ENCODE results near the gene PTEN. TPM values are rescaled to one million over a fixed set of nuclear protein-coding genes. Genes with fewer than 3 reads are reported as not detected.

The PTEN gene
- total RNA-seq: 100 to 1,000 TPM; 143 to 224 (median 171) TPM

DNA sequence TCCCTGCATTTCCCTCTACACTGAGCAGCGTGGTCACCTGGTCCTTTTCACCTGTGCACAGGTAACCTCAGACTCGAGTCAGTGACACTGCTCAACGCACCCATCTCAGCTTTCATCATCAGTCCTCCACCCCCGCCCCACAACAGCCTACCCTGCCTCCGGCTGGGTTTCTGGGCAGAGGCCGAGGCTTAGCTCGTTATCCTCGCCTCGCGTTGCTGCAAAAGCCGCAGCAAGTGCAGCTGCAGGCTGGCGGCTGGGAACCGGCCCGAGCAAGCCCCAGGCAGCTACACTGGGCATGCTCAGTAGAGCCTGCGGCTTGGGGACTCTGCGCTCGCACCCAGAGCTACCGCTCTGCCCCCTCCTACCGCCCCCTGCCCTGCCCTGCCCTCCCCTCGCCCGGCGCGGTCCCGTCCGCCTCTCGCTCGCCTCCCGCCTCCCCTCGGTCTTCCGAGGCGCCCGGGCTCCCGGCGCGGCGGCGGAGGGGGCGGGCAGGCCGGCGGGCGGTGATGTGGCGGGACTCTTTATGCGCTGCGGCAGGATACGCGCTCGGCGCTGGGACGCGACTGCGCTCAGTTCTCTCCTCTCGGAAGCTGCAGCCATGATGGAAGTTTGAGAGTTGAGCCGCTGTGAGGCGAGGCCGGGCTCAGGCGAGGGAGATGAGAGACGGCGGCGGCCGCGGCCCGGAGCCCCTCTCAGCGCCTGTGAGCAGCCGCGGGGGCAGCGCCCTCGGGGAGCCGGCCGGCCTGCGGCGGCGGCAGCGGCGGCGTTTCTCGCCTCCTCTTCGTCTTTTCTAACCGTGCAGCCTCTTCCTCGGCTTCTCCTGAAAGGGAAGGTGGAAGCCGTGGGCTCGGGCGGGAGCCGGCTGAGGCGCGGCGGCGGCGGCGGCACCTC, at the start of gene PTEN, which contains the start of gene KLLN:
TSS of gene PTEN (plus strand) at position 573 of the 891 bp plus-strand sequence. CDS start 845 bp downstream, outside the sequence.
TSS of gene KLLN (minus strand) at position 481 of the 891 bp plus-strand sequence. CDS start 1,046 bp downstream, outside the sequence.
- Histone ChIP-seq H3K27ac (peak within 1 kb of the TSS; percentile 88 to 98 (median 96)), H3K9me3 (no peaks in the 10 kb centered on the region), H3K36me3 (no peaks in the 10 kb centered on the region), H3K27me3 (no peaks in the 10 kb centered on the region), H3K4me1 (peaks cover 0 to 15% (median 2%) of the 10 kb centered on the region in 4 donors), H3K4me3 (peak within 1 kb of the TSS; percentile 62 to 92 (median 88))
- DNase-seq (ENCODE audit: low spot score in 2 of 2): peak; percentile 82
- TF ChIP-seq POLR2A (IDR thresholded peaks at IDR 0.05) (peak; percentile 85 to 87), EP300 (IDR thresholded peaks at IDR 0.05) (peak in 1 of 2 donors; percentile 96)
- TF ChIP-seq, protein P1, sequence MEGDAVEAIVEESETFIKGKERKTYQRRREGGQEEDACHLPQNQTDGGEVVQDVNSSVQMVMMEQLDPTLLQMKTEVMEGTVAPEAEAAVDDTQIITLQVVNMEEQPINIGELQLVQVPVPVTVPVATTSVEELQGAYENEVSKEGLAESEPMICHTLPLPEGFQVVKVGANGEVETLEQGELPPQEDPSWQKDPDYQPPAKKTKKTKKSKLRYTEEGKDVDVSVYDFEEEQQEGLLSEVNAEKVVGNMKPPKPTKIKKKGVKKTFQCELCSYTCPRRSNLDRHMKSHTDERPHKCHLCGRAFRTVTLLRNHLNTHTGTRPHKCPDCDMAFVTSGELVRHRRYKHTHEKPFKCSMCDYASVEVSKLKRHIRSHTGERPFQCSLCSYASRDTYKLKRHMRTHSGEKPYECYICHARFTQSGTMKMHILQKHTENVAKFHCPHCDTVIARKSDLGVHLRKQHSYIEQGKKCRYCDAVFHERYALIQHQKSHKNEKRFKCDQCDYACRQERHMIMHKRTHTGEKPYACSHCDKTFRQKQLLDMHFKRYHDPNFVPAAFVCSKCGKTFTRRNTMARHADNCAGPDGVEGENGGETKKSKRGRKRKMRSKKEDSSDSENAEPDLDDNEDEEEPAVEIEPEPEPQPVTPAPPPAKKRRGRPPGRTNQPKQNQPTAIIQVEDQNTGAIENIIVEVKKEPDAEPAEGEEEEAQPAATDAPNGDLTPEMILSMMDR (IDR thresholded peaks at IDR 0.05): peak in 2 of 5 experiments; percentile 24 to 35
- 0% methylated on average over 45 to 47 of the region's 89 CpGs for WGBS, 2 donors

DNA sequence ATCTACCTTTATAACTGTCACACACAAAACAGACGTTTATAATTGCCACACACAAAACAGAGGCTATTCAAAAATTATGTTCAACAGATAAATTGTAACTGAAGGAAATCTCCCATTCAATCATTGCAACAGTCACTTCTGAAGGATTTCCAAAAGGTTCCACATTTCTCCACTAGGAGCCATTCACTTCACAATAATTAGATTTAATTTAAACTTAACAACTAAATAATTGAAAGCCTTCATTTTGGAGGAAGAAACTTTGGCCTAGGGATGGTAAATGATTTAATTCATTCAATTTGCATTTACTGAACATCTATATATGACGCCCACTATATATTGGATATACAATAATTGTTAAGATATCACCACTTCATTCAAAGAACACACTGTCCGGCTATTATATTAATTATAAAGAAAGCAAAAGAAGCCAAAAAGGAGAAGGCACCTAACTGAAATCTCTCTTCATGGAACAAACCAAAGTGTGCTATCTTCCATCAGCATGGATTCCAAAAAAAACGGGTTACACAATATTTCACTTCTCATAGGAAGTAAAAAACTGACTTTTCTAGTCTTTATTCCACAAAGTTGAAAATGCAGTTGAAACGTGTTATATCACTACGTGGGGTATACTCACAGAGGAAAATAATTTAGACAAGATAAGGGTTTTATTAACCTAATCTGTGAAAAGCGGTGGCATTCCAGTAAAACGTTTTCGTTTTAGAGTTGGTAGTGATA, 47.1 kb upstream of the PTEN start:
- Histone ChIP-seq H3K27ac (no peak overlapping the region), H3K4me1 (peaks cover 0 to 29% (median 8%) of the 10 kb centered on the region in 4 donors), H3K36me3 (peaks cover 0 to 12% (median 3%) of the 10 kb centered on the region in 3 donors), H3K27me3 (no peaks in the 10 kb centered on the region), H3K9me3 (no peaks in the 10 kb centered on the region), H3K4me3 (no peak overlapping the region)
- no peak for DNase-seq (ENCODE audit: low spot score in 2 of 2)
- no peak for TF ChIP-seq POLR2A (IDR thresholded peaks at IDR 0.05)
- TF ChIP-seq, protein P1 (IDR thresholded peaks at IDR 0.05): no peak
- no peak for TF ChIP-seq EP300 (IDR thresholded peaks at IDR 0.05)
- 78 to 81% methylated on average over 9 of the region's 9 CpGs for WGBS, 2 donors

DNA sequence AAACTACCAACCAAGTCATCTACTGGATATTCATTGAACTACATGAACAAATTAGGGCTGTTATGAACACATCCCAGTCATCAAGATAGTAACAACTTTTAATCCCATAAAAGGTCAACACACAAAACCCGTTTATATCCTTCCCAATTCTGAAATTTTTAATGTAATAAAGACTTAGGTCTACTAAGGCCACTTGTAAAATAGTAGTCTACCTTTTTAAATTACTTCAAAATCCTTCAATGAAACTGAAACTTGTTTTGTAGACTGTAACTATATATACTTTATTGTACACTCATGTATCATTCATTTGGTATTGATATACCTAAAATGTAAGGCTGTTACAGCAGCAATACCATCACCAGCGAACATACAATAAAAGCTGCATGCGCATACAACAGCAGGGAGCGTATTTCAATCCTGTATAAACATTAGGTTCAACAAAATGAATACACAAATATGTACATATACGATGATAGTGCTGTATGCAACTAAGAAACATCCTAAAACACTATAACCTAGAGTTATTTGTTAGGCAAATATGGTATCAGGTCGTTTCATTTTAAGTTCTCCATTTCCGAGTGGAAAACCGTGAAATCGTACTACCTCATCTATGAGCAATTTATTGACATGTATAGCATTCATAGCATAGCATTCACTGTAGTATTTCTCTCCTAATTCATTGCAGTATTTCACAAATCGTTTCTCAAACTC, 46.4 kb upstream of the PTEN start:
- no peaks in the 10 kb centered on the region for H3K9me3 ChIP-seq
- 19 to 23% methylated on average over 10 of the region's 10 CpGs for WGBS, 2 donors
- peaks cover 0 to 29% (median 8%) of the 10 kb centered on the region in 4 donors for H3K4me1 ChIP-seq
- TF ChIP-seq POLR2A (IDR thresholded peaks at IDR 0.05): no peak
- no peak for TF ChIP-seq EP300 (IDR thresholded peaks at IDR 0.05)
- TF ChIP-seq, protein P1 (IDR thresholded peaks at IDR 0.05): no peak
- H3K36me3 ChIP-seq: peaks cover 0 to 7% (median 0%) of the 10 kb centered on the region in 3 donors
- H3K4me3 ChIP-seq: peak overlapping the region; percentile 64 to 85 (median 70)
- peak overlapping the region in 2 of 4 donors; percentile 84 to 85 for H3K27ac ChIP-seq
- no peaks in the 10 kb centered on the region for H3K27me3 ChIP-seq
- no peak for DNase-seq (ENCODE audit: low spot score in 2 of 2)

DNA sequence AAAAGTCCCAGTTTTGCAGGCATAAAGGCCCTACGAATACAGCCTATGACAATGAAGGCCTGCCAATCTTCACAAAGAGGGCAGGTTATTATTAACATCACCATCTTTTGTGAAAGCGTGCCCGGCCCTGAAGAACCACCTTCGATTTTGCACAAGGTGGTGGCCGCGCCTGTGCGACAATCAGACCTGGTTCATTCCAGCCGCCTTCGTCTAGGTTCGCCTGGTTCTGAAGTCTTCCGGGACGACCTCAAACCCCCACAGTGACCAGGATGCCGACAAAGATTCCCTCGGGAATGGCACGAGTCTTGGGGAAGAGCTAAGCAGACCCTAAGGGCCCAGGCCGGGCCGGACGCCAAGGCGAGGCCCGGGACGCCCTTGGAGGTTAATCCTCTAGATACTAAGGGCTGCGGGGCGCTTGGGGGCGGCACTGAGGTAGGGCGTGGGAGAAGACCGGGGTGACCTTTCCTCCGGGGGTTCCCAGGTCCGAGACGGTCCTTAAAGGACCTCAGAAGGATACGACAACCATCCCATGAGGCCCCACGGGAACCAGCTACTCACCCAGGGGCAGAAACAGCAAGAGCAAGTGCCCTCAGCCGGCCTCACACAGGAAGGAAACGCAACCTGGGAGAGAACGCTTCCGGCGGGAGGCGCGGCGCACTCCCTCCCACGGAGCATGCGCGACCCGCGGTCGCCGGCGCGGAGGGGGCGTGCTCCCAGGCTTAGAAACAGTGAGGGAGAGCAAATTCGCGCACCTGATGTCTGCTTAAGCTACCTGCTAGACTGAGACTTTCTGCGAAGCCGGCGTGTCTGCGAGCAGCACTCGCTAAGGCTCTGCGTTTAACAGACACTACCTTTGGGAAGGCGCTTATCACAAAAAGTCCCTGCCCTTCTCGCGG, 45.6 kb upstream of the PTEN start, which contains the start of gene ATAD1:
TSS of gene ATAD1 (minus strand) at position 618 of the 896 bp plus-strand sequence. CDS start 3,627 bp downstream, outside the sequence.
- TF ChIP-seq, protein P1 (IDR thresholded peaks at IDR 0.05): peak in 3 of 5 experiments; percentile 15 to 28 (median 26)
- TF ChIP-seq POLR2A (IDR thresholded peaks at IDR 0.05): peak; percentile 5 to 46
- TF ChIP-seq EP300 (IDR thresholded peaks at IDR 0.05): peak; percentile 49 to 73
- Histone ChIP-seq H3K27ac (peak within 1 kb of the TSS; percentile 50 to 85 (median 82)), H3K36me3 (no peaks in the 10 kb centered on the region), H3K27me3 (no peaks in the 10 kb centered on the region), H3K4me1 (peaks cover 0 to 29% (median 8%) of the 10 kb centered on the region in 4 donors), H3K9me3 (no peaks in the 10 kb centered on the region), H3K4me3 (peak within 1 kb of the TSS; percentile 64 to 85 (median 70))
- 1% methylated on average over 32 to 38 of the region's 60 CpGs for WGBS, 2 donors
- peak; percentile 55 to 58 for DNase-seq (ENCODE audit: low spot score in 2 of 2)
